Erythroblast (primary cell): ENCODE results near the gene NR1I3.

ENCODE experiments used
- GATA1 ChIP-seq: IDR thresholded peaks from 2 replicates; pipeline ENCODE4 v1.6.1; 2011; ENCODE audit warnings: low read depth, mild to moderate bottlenecking, control low read depth, low read length, moderate library complexity
- POLR2A ChIP-seq: IDR thresholded peaks from 2 replicates; pipeline ENCODE4 v1.6.1; 2011; ENCODE audit warnings: mild to moderate bottlenecking, low read length

DNA sequence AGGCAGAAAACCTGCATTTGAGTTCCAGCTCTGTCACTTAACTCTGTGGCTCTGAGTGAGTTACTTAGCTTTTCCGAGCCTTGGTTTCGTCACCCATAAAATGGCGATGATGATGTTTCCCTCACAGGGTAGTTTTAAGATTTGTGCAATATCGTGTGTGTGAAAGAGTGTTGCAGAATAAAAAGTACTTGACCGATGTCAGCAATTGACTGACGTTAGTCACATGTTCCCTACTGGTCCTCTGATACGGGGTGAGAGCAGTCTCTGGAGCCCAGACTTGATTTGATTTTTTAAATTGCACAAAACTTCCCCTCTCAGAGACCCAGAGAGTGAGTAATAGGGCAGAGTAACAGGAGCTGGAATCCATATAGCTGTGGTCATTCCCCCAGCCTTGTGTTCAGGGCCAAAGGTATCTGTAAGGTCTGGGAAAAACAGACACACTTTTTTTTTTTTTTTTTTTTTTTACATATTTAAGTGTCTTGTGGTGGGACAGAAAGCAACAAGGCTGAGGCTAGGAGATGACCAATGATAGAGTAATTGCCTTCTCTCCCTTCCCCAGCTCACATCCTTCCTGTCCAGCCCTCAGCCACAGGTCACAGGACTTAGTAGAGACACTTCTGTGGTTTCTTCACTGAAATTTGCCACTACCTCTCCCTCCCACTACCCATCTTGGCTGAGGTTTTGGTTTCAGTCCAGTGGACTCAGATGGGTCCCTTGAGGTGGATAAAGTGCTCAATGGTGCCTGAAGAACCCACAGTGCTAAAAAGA lies 20.9 kb downstream of the NR1I3 start:
- TF ChIP-seq POLR2A (no peak), GATA1 (no peak)
